HG02884 (cell line): ENCODE results near the gene DES.
A peak's percentile ranks its signal among the peaks of the same experiment; 100 is the strongest.

ENCODE experiments used
- ATAC-seq: cut with Tn5 transposase; IDR thresholded peaks from one replicate; pipeline ENCODE4 v1.9.1; 2021; ENCODE audit warnings: mild to moderate bottlenecking, moderate library complexity; ENCODE audit not compliant: unreplicated experiment

The DES gene

GRCh38 chr2:219452361-219453317 is 34.5 kb downstream of the DES start:
- no peak for ATAC-seq

GRCh38 chr2:219453671-219454590 is 35.8 kb downstream of the DES start:
- no peak for ATAC-seq

GRCh38 chr2:219455581-219455980 is 37.4 kb downstream of the DES start:
- no peak for ATAC-seq

GRCh38 chr2:219457784-219458369 is 39.7 kb downstream of the DES start:
- no peak for ATAC-seq

- ATAC-seq: no peak
Measured at GRCh38 chr2:219458996-219459395, 40.8 kb downstream of the DES start.

GRCh38 chr2:219459460-219460311 is 41.5 kb downstream of the DES start:
- ATAC-seq: peak; percentile 81

- no peak for ATAC-seq
Measured at GRCh38 chr2:219460424-219460926, 42.3 kb downstream of the DES start.

GRCh38 chr2:219461047-219461514 is 42.9 kb downstream of the DES start:
- no peak for ATAC-seq

GRCh38 chr2:219461669-219462068 is 43.5 kb downstream of the DES start:
- ATAC-seq: no peak

- no peak for ATAC-seq
Measured at GRCh38 chr2:219462349-219462748, 44.2 kb downstream of the DES start.

- no peak for ATAC-seq
Measured at GRCh38 chr2:219464286-219465032, 46.3 kb downstream of the DES start.

GRCh38 chr2:219465659-219466561 is 47.7 kb downstream of the DES start:
- ATAC-seq: no peak

GRCh38 chr2:219466816-219467735 is 48.9 kb downstream of the DES start:
- ATAC-seq: no peak

GRCh38 chr2:219467736-219468075 is 49.5 kb downstream of the DES start:
- ATAC-seq: no peak

GRCh38 chr2:219468410-219469185 is 50.4 kb downstream of the DES start:
- no peak for ATAC-seq

- no peak for ATAC-seq
Measured at GRCh38 chr2:219469186-219469724, 51.1 kb downstream of the DES start.
